ENCODE results near the gene AQP3. TPM values are rescaled to one million over a fixed set of nuclear protein-coding genes. Genes with fewer than 3 reads are reported as not detected.
"Not testable (repeated sequence)": the region's sequence is repeated elsewhere in the genome, so short reads cannot be mapped to it uniquely, and the experiment has no call there.

AQP3 gene
- total RNA-seq, 1 donor from 2014 or later, result 1.6 TPM

GRCh38 chr9:33460854-33461253, 13.5 kb upstream of the AQP3 start:
- H3K4me1 Mint-ChIP-seq, result peaks cover 8% of the 10 kb centered on the region
- no peak for TF ChIP-seq CTCF (IDR thresholded peaks at IDR 0.05)
- H3K27ac Mint-ChIP-seq, result no peak overlapping the region
- peaks cover 55% of the 10 kb centered on the region for H3K36me3 Mint-ChIP-seq (ENCODE audit: low read depth)
- no peak for DNase-seq
- intact Hi-C loops (cut with micrococcal nuclease), result no loop called here
- ChIA-PET POLR2A (interaction anchor here (0.7 to 2.0 kb wide), 3 partner anchors 13 to 16 kb away, joined by 3 to 6 read pairs (median 3); partner anchors contain the start of genes AQP3 and NOL6), CTCF (no interaction called here)
- H3K27me3 Mint-ChIP-seq, result no peaks in the 10 kb centered on the region
- H3K4me3 Mint-ChIP-seq, result no peak overlapping the region
- ATAC-seq (ENCODE audit: low read depth), result no peak
- H3K9me3 Mint-ChIP-seq, result no peaks in the 10 kb centered on the region

GRCh38 chr9:33459115-33459514, 11.7 kb upstream of the AQP3 start:
- H3K4me3 Mint-ChIP-seq, result no peak overlapping the region
- no peaks in the 10 kb centered on the region for H3K27me3 Mint-ChIP-seq
- peak overlapping the region; percentile 35 for H3K27ac Mint-ChIP-seq
- H3K9me3 Mint-ChIP-seq, result no peaks in the 10 kb centered on the region
- no peak for DNase-seq
- H3K36me3 Mint-ChIP-seq (ENCODE audit: low read depth), result peaks cover 38% of the 10 kb centered on the region
- ChIA-PET CTCF (no interaction called here), POLR2A (no interaction called here)
- ATAC-seq (ENCODE audit: low read depth), result no peak
- peaks cover 8% of the 10 kb centered on the region for H3K4me1 Mint-ChIP-seq
- intact Hi-C loops (cut with micrococcal nuclease), result loop anchor here (2.0 kb wide), 1 partner anchor 14 kb away; the partner anchor contains the start of gene NOL6
- no peak for TF ChIP-seq CTCF (IDR thresholded peaks at IDR 0.05)

- no peak for TF ChIP-seq CTCF (IDR thresholded peaks at IDR 0.05)
- Mint-ChIP-seq H3K4me1 (peaks cover 8% of the 10 kb centered on the region), H3K27me3 (no peaks in the 10 kb centered on the region), H3K36me3 (ENCODE audit: low read depth) (peaks cover 31% of the 10 kb centered on the region), H3K27ac (no peak overlapping the region), H3K9me3 (no peaks in the 10 kb centered on the region), H3K4me3 (no peak overlapping the region)
- ChIA-PET CTCF (no interaction called here), POLR2A (no interaction called here)
- peak; percentile 75 for ATAC-seq (ENCODE audit: low read depth)
- DNase-seq, result no peak
- intact Hi-C loops (cut with micrococcal nuclease), result loop anchor here (2.0 kb wide), 1 partner anchor 14 kb away; the partner anchor contains the start of gene NOL6
Observed at GRCh38 chr9:33458444-33458843, 11.1 kb upstream of the AQP3 start.

DNA sequence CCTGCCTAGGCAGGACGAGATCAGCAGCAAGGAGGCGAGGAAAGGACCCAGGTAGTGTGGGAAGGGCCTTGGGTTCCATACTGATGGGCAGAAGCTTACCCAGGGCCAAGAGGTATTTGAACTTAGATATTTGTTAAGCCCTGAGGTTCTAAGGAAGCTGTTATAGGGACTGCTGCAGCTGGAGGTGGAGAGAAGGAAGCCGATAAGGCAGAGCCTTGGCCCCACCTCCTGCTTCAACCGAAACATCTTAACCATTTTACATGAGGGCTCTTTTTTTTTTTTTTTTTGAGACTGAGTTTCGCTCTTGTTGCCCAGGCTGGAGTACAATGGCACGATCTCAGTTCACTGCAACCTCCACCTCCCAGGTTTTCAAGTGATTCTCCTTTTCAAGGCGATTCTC, 8.6 kb upstream of the AQP3 start:
- CTCF ChIA-PET, result no interaction called here
- Mint-ChIP-seq H3K36me3 (ENCODE audit: low read depth) (peaks cover 6% of the 10 kb centered on the region), H3K27me3 (no peaks in the 10 kb centered on the region), H3K9me3 (no peaks in the 10 kb centered on the region), H3K4me1 (peaks cover 8% of the 10 kb centered on the region), H3K27ac (no peak overlapping the region), H3K4me3 (no peak overlapping the region)
- POLR2A ChIA-PET, result interaction anchor here (0.7 kb wide), 1 partner anchor 17 kb away, joined by 3 read pairs; no protein-coding TSS in a partner anchor
- TF ChIP-seq CTCF (IDR thresholded peaks at IDR 0.05), result no peak
- DNase-seq, result no peak
- ATAC-seq (ENCODE audit: low read depth), result no peak
- intact Hi-C loops (cut with micrococcal nuclease), result no loop called here

DNA sequence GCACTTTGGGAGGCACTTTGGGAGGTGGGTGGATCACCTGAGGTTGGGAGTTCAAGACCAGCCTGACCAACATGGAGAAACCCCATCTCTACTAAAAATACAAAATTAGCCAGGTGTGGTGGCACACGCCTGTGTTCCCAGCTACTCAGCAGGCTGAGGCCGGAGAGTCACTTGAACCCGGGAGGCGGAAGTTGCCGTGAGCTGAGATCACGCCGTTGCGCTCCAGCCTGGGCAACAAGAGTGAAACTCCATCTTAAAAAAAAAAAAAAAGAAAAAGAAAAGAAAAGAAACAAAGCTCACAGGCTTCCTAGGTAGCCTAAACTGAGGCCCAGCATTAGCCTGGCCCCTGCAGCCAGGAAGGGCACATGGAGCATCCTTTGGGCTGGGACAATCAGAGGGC, 8.1 kb upstream of the AQP3 start:
- H3K27me3 Mint-ChIP-seq; intact Hi-C loops (cut with micrococcal nuclease); ATAC-seq (ENCODE audit: low read depth); DNase-seq; H3K27ac Mint-ChIP-seq; H3K9me3 Mint-ChIP-seq; CTCF ChIA-PET; H3K4me3 Mint-ChIP-seq; H3K4me1 Mint-ChIP-seq; H3K36me3 Mint-ChIP-seq (ENCODE audit: low read depth): not testable (repeated sequence)
- POLR2A ChIA-PET, result interaction anchor here (0.7 kb wide), 1 partner anchor 17 kb away, joined by 3 read pairs; no protein-coding TSS in a partner anchor

GRCh38 chr9:33454661-33455026, 7.3 kb upstream of the AQP3 start:
- H3K4me3 Mint-ChIP-seq; H3K27me3 Mint-ChIP-seq; DNase-seq; intact Hi-C loops (cut with micrococcal nuclease); H3K9me3 Mint-ChIP-seq; ATAC-seq (ENCODE audit: low read depth); H3K36me3 Mint-ChIP-seq (ENCODE audit: low read depth); H3K4me1 Mint-ChIP-seq; H3K27ac Mint-ChIP-seq; POLR2A ChIA-PET: not testable (repeated sequence)
- CTCF ChIA-PET, result interaction anchor here (0.9 kb wide), 1 partner anchor 81 kb away, joined by 3 read pairs; no protein-coding TSS in a partner anchor

Measured in activated B cell treated with CpG ODN at 0.5 μM for 24 hours (primary cell).